ENCODE measurements around the gene HERC2.

HERC2 gene

GRCh38 chr15:28112962-28113361, 209.0 kb downstream of the HERC2 start:
- DNase-seq (ENCODE audit: low read depth) = no peak

GRCh38 chr15:28112101-28112760, 209.7 kb downstream of the HERC2 start:
- no peak for DNase-seq (ENCODE audit: low read depth)

GRCh38 chr15:28111543-28111942, 210.4 kb downstream of the HERC2 start:
- DNase-seq (ENCODE audit: low read depth) = no peak

GRCh38 chr15:28110481-28110881, 211.5 kb downstream of the HERC2 start:
- DNase-seq (ENCODE audit: low read depth) = no peak

GRCh38 chr15:28109626-28110455, 212.1 kb downstream of the HERC2 start:
- no peak for DNase-seq (ENCODE audit: low read depth)

- no peak for DNase-seq (ENCODE audit: low read depth)
These were observed 214.1 kb downstream of the HERC2 start for GRCh38 chr15:28107904-28108275.

- DNase-seq (ENCODE audit: low read depth) = no peak
These were observed 214.7 kb downstream of the HERC2 start for GRCh38 chr15:28107111-28107903.

GRCh38 chr15:28106294-28107110, 215.5 kb downstream of the HERC2 start:
- no peak for DNase-seq (ENCODE audit: low read depth)

GRCh38 chr15:28105793-28106192, 216.2 kb downstream of the HERC2 start:
- no peak for DNase-seq (ENCODE audit: low read depth)

GRCh38 chr15:28105224-28105791, 216.7 kb downstream of the HERC2 start:
- DNase-seq (ENCODE audit: low read depth) = no peak

- no peak for DNase-seq (ENCODE audit: low read depth)
These were observed 217.7 kb downstream of the HERC2 start for GRCh38 chr15:28104326-28104725.

GRCh38 chr15:28103831-28104230, 218.1 kb downstream of the HERC2 start:
- no peak for DNase-seq (ENCODE audit: low read depth)

- no peak for DNase-seq (ENCODE audit: low read depth)
These were observed 220.0 kb downstream of the HERC2 start for GRCh38 chr15:28101983-28102441.

- DNase-seq (ENCODE audit: low read depth) = no peak
These were observed 220.8 kb downstream of the HERC2 start for GRCh38 chr15:28101201-28101600.

- DNase-seq (ENCODE audit: low read depth) = no peak
These were observed 221.3 kb downstream of the HERC2 start for GRCh38 chr15:28100516-28101195.

GRCh38 chr15:28099555-28100140, 222.3 kb downstream of the HERC2 start:
- no peak for DNase-seq (ENCODE audit: low read depth)

- DNase-seq (ENCODE audit: low read depth) = peak; percentile 47
These were observed 223.0 kb downstream of the HERC2 start, which contains the start of gene OCA2 for GRCh38 chr15:28098766-28099554. OCA2 (minus strand) TSS chr15:28099315; CDS start chr15:28081874, 17,441 bp downstream.

- DNase-seq (ENCODE audit: low read depth) = no peak
These were observed 223.6 kb downstream of the HERC2 start for GRCh38 chr15:28098360-28098765.

- DNase-seq (ENCODE audit: low read depth) = no peak
These were observed 224.2 kb downstream of the HERC2 start for GRCh38 chr15:28097656-28098359.

Data from activated T-helper 9 cell treated with anti-CD3 and anti-CD28 coated beads, Interleukin-2, amount 50 U/mL, for 16 hours (primary cell).